GM18867 (cell line): ENCODE data around the gene THADA.

ENCODE experiments used
- ATAC-seq: cut with Tn5 transposase; IDR thresholded peaks from one replicate; pipeline ENCODE4 v1.9.1; 2021; ENCODE audit warnings: mild to moderate bottlenecking, moderate library complexity; ENCODE audit not compliant: unreplicated experiment

The THADA gene

GRCh38 chr2:43280994-43281393 lies 314.8 kb downstream of the THADA start:
- ATAC-seq, result no peak

DNA sequence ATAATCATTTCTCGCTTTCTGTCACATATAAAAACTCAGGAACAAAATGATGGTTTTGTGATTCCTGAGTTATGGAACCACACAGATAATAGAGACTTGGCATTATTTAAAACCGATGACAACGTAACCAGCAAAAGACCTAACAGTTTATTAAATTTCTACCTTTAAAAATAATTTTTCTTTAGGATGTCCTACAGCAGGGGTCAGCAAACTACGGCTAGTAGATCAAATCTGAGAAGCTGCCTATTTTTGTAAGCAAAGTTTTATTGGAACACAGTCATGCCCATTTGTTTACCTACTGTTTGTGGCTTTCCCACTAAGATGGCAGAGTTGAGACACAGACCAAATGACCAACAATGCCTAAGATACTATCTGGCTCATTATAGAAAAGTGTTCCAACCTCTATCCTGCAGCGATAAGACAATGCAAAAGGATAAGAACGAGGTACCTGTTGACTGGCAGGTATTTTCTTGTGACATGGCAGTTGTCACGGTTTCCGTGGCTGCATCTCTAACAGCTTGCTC lies 316.5 kb downstream of the THADA start:
- no peak for ATAC-seq

DNA sequence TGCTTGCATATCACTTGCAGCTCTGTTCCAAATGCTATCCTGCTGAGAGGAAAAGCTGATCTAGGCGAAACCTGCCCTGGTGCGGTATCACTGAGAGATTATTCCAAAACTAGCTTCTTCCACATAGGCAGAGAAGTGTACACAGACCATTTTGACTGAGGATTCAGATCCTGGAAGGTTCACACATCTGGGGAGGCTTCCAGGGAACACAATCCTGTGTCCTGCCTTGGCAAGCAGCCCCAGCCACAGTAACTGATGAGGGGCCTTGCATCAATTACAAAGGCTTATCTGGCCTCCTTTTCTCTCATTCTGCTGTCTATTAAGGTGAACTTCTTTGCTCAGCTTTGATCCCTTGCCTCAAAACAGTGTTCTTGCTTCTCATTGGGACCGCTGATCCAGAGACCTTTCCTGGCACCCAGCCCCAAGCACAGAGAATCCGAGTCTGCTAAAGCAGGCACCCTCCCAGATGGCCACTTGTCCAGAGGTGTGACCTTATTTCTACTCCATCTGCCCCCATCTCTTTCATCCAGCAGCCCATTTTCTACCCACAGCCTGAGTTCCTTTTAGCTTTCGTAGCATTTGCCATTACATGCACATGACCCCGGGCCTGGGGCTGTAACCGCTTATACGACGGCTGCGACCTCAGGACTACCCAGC lies 317.1 kb downstream of the THADA start:
- ATAC-seq, result no peak

DNA sequence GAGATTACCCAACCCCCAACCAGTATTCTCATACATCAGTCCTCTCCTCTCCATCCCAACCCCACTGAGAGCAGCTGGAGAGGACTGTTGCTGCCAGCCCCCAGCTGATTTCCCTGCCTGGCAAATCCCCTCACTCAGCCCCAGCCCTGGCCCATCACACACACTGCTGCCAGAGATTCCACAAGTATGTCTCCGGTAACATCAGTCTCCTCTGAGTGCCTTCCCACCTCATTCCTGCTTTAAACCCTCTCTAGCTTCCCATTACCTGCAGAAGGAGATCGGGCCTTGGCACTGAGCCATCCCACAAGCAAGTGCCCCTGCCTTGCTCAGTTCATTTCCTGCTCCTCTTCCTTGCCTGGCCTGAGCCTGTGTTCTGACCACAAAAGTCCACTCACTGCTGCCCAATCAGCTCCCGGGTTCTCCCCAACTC lies 318.9 kb downstream of the THADA start:
- no peak for ATAC-seq

GRCh38 chr2:43276266-43276941 lies 319.4 kb downstream of the THADA start:
- no peak for ATAC-seq

- ATAC-seq, result no peak
Observed at GRCh38 chr2:43274721-43275120, 321.1 kb downstream of the THADA start.

GRCh38 chr2:43274055-43274454 lies 321.8 kb downstream of the THADA start:
- ATAC-seq, result no peak

DNA sequence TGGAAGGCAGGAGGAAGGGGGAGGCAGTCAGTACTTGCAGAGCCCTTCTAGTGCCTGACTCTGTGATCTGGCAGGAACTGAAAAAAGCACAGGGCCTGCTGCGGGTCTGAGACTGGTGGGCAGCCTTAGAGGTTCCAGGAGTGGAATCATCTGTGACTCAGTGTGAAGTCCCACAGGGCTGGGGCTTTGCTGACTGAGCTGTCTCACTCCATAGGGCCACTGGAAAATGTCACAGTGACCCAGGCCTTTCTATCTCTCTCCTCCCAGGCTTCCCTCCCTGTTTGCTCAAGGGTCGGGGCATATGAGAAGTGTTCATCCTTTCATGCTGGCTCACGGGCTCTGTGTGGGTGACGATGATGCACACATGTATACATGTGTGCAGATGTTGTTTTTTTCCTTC lies 322.3 kb downstream of the THADA start:
- no peak for ATAC-seq

GRCh38 chr2:43270930-43271615 lies 324.8 kb downstream of the THADA start:
- no peak for ATAC-seq

GRCh38 chr2:43270461-43270860 lies 325.4 kb downstream of the THADA start:
- no peak for ATAC-seq

DNA sequence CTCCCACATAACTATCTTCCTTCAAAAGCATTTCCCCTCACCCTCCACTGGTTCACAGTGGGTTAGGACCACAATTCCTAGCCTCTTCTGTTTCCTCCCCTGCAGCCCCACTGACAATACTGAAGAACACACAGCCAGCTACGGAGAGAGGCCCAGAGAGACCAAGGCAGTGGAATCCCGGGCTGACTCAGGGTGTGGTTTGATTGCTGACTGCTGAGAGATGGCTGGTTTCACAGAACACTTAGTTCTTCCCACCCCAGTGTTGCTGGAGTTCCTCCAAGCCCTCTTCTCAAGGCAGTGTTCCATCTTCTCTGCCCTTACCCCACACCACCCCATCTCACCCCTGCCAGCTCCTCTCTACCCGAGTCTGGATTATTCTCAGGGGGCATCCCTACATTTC lies 326.1 kb downstream of the THADA start:
- no peak for ATAC-seq

- ATAC-seq, result no peak
Observed at GRCh38 chr2:43269074-43269572, 326.7 kb downstream of the THADA start.

DNA sequence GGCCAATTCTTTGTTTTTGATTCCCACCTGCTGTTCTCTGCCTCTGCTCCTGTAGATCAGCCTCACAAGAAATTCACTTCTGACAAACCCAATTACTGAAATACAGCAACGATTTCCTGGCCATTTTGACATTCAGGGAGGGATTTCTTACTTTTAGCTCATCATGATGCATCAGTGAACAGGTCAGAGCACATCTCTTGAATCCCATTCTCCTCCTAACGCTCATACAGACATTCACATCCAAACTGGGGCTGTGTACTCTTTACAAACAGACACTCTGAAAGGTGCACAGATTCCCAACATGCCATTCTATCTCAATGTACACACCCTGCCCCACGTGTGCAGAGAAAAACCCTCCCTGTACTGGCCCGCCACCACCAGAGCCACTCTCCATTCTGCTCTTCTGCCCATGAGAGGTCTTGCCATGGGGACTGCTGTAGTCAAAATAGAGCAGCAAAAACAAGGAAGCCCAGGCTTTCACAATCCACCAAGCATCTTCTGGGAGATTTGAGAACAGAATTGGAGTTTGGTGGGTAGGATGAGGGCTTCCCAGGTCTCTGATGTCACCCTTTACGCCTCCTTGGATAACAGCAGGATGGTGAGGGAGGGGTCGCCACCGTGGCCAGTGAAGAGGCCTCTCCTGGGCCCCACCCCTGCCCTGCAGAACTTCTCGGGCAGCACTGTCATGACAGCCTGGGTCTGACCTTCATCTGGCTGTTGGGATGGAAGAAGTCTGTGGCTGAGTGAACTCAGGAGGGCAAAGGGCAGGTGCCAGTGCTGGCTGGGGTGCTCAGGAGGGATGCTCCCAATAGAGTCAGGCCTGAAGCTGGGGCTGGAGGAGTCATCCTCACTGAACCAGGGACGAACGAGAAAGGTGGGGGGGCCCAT lies 327.5 kb downstream of the THADA start:
- ATAC-seq, result no peak

DNA sequence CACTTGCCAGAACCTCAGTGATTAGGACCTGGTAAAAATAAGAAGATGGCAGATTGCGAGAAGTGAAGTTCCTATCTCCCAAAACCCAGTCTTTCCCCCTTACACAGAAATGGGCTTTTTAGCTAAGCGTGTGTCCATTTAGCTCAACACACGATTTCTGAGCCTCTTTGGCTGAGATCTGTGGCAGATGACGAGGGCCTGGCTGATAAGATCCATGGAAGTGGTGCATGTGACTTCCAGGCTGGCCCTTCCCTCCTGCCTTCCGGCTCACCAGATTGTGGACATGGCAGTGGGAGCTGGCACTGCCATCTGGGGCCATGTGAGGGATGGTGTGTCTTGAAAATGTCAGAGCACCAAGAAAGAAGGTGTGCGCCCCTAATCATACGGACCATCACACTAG lies 328.5 kb downstream of the THADA start:
- ATAC-seq, result no peak

DNA sequence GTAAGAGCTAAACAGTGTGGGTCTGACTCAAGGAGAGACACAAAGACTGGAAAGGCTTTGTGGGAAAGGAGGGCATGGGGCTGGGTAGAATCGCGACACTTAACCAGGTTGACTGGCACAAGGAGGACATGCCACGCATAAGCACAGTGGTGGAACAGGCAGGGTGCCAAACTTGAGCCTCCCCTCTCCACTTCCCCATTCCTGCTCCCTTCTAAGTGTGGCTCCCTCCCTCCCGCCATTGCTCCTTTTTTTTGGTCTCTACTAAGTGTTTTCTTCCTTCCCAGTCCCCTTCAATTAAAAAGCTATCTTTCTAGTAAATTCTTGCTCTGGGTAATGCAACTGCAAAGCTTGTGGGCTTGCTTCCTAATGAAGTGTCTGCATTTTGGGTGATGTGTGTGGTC lies 329.1 kb downstream of the THADA start:
- ATAC-seq, result no peak

- ATAC-seq, result no peak
Observed at GRCh38 chr2:43265421-43265820, 330.4 kb downstream of the THADA start.

GRCh38 chr2:43265001-43265400 lies 330.8 kb downstream of the THADA start:
- no peak for ATAC-seq

GRCh38 chr2:43262951-43263350 lies 332.9 kb downstream of the THADA start:
- no peak for ATAC-seq

DNA sequence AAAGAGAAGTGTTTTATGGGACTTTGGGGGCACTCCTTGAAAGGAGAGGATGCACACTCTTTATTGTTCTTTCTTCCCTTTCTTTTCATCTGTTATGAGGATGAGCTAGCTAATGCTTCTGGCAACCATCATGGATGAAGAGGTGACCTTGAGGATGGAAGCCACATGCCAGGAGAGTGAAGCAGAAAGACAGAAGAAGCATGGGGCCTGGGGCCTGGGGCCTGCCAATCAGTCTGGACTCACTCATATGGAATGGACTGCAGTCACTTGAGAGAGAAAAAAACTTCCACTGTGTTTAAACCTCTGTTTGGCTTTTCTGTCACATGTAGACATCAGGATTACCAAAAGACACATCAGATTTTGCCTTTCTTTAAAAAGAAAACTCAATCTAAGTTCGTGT lies 333.6 kb downstream of the THADA start:
- ATAC-seq, result no peak

- no peak for ATAC-seq
Observed at GRCh38 chr2:43259512-43259911, 336.3 kb downstream of the THADA start.
